Measurements from ENCODE around the gene NUMB.

GRCh38 chr14:73376585-73376984, 81.8 kb downstream of the NUMB start:
- no peak for TF ChIP-seq CTCF (IDR thresholded peaks at IDR 0.05)
- no peak for TF ChIP-seq POLR2A (IDR thresholded peaks at IDR 0.05)
